Stimulated activated CD8-positive, alpha-beta memory T cell treated with anti-CD3 and anti-CD28 coated beads, Interleukin-2, amount 100 ng/mL, for 1 hour (primary cell): ENCODE results near the gene TMEM181.
"Not testable (repeated sequence)": the region's sequence is repeated elsewhere in the genome, so short reads cannot be mapped to it uniquely, and the experiment has no call there.

Experiments used
- DNase-seq, 2 donors: peaks; one replicate each; pipeline ENCODE4 v3.0.0-alpha.2; 2020; ENCODE audit warnings: low read depth in 2 of 2

TMEM181 gene

DNA sequence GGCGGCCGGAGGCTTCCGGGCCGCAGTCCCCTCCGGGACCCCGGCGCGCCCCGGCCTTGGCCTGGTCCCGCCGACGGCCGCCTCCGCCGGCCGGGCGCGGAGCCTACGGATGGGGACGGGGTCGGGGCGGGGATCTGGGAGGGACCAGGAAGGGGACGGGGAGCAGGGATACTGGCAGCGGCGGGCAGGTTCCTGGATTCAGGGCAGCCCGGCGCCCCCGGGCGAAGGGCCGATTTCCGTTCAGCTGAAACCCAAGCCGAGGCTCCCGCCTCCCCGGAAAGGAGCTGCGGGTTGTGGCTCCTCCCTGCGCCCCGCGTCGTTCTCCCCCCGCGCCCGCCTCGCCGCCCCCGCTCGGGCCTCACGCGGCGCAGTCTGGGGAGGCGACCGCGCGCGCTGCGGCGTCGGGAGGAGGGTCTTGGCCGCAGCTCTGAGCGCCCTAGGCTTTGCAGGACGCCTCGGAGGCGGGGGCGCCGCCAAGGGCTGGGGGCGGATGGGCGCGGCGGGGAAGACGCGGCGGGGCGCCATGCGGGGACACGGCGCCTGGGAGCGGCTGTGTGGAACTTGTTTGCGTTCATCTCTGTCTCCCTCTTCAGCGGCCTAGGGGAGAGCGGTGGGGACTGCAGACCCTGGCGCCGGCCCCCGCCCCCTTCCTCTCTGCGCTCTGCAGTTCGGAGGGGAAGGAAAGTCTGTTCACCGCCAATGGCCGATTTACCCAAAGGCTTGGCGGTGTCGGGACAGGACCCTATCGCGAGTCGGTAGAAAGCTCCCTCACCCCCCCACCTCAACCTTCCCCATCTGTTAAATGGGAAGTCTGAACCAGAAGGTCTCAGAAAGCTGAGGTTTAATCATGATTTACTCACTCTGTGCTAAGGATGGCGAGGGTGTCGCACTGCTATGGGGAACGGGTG, 22.7 kb upstream of the TMEM181 start:
- no peak for DNase-seq

DNA sequence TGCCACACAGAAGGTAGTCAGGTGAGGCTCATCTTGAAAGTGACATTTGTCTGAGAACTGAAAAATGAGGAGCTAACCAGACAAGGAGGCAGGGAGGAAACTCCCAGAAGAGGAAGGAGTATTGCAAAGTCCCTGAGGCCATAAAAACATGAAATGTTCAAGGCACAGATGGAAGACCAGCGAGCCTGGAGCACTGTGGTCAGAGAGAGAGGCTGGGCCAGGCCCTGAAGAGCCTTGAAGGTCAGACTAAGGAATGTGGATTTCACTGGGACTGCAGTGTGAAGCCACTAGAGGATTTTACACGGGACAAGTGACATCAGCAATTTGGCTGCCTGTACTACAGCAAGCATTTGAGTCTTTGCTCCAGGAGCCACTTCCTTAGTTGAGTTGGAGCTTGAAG, 21.1 kb upstream of the TMEM181 start:
- no peak for DNase-seq

DNA sequence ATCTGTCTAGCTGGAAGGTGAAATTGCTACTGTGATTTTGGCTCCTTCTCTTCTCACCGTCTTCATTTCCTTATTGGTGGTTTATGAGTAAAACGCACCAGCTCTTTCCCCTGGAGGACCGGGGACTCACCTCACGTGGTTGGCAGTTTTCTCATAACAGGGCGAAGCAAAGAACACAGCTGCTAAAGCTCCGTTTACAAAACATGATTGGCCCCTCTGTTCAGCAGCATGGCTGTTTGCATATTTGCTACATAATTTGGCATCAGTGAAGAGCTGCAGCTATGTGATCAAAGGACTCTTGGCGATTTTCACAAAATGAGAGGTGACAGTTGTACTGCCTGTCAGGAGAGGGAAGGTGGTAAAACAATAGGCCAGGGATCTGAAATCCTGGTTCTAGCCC, 20.5 kb upstream of the TMEM181 start:
- no peak for DNase-seq

DNA sequence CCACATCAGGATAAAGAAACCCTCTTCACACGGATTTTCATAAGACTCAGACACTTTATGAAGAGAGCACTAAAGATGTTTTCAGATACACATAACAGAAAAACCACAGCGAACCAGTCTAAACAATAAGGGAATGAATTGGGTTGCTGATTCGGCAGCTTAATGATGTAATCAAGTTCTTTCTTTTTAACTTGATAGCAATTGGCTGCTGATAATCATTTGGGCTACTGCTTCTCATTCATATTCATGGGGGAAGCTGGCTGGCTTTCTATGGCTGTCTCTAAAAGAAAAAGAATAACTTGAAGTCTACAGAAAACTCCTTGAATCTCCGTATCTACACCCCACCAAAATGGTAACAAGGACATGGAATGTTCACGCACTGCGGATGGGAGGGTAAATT, 20.0 kb upstream of the TMEM181 start:
- DNase-seq = no peak

DNA sequence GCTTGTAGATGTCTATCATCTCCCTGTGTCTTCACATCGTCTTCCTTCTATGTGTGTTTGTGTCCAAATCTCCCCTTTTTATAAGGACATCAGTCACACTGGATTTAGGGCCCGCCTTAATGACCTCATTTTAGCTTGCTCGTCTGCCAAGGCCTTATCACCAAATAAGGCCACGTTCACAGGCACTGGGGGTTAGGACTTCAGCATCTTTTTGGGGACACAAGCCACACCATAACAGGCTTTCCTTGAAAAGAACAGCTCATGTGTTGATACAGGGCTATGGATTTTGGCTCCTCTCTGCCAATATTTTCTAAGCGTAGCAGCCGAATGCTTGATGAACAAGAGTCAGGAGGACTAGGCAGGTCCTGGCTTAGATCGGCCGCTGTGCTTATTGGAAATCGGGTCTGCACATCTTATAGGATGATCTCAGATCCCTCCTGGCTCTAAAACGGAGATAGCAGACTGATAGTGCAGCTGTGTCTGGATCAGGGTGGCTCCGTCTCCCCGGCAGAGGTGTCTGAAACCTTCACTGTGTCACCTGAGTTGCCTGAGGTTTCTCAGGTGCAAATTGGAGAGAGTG, 16.2 kb upstream of the TMEM181 start:
- no peak for DNase-seq

DNA sequence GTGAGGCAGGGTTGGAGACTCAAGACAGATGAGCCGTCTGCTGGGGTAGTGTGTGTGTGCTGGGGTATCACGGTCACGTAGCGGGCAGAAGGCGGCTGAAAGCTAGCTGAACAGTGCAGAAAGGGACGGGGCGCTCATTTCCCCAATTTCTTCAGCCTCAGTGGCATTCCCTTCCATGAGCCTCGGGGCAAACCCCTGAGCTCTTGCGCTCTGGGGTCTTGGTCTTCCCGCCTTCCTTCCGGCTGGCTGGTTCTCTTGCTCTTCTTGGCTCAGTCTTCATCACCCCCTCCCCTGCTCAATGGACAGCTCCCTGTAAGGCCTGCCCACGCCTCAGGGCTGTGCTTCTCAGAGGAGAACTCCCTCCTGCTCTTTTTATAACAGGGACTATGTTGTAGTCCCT, 15.5 kb upstream of the TMEM181 start:
- DNase-seq = no peak

DNA sequence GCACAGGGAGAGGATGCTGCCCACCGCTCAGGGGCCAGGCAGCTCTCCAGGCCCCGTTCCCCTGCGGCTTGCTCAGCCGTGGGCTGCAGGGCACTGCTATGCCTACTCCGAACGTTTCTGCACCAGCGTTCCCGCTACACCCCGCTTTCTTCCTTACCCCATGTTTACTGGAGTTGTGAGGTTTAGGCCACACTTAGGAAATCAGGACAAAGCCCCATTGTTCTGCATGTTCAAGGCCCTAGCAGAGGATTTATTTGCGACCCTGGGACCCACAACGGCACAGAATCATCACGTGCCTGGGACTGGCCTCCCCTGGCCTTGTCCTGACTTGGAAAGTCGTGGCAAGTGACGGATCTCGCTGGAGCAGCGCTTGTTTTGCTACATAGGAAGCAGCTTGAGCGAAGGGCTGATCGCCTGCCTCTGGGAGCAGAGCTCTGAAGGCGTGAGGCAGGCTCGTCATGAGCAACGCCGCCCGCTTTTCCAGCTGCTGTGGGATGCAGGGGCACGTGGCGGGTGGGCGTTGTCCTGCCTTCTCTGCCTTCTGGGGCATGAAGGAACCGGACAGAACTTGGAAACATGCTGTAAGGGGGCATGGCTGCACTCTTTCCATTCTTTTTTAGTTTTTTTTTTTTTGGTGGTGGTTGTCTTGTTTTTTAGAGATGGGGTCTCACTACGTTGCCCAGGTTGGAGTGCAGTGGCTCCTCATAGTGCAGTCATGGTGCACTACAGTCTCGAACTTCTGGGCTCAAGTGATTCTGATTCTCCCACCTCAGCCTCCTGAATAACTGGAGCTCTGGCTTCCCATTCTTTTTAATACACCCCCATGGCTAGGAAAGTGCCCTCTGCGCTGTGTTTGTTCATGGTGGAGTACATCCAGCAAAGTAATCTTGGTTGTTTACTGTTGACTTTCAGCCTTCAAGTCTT, 14.6 kb upstream of the TMEM181 start:
- DNase-seq = no peak

DNA sequence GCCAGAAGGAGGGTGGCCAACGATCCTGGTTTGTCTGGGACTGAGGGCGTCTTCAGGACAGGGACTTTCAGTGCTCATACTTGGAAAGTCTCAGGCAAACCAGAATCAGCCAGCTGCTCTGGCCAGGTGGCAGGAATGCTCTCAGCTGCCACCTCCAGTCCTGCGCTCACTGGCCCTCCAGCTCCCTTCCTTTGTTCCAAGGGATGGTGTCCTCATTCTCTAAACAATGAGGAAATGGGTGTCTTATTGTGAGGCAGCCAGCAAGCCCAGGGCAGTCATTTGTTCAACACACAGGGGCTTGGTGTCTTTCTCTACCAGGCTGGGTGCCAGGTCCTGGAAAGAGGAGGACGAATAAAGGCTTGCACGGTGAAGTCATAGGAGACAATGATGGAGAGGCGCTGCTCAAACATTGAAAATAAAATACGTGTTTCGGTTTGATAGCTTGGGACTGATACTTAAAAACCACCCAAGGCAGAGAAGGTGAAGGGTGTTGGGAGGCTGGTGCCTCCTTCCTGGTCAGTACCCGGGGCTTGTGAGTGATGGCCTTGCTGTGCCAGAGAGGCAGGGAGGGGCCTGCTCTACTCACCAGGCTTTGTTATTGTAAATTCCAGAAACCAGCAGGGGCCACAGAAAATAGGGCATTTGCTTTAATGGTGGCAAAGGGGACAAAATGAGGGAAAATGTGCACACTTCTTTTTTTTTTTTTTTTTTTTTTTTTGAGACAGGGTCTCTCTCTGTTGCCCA, 11.3 kb upstream of the TMEM181 start:
- DNase-seq = no peak

DNA sequence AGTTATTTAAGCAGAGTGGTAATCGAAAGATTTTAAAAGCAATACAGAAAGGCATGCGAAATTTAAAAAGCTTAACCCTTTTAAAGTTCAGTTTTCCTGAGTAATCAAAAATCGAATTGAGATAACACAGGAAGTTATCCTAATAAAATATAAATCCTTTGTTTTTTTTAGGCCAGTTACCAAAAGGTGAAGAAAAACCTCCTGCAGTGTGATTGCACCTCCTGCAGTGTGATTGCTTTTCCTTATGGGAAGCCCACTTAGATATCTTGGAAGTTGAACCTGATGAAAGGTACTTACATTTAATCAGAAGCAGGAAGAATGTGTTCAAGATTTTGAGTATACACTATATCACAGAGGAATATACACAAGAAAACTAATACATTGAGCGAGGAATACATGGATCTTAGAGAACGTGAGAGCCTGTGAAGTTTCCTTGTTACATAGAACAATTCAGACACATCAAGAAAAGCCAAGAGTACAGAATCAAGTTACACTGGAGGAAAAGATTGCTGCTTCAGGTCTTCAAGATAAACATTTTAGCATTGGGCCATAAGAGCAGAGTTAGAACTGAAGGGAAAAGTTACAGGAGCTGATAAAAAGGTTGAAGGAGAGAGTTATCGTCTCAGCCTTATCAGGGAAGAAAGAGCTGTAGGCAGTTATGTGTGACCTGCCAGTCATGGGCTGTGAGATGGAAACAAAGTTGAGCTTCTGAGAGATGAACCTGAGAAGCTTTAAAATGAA, 7.7 kb upstream of the TMEM181 start:
- no peak for DNase-seq

DNA sequence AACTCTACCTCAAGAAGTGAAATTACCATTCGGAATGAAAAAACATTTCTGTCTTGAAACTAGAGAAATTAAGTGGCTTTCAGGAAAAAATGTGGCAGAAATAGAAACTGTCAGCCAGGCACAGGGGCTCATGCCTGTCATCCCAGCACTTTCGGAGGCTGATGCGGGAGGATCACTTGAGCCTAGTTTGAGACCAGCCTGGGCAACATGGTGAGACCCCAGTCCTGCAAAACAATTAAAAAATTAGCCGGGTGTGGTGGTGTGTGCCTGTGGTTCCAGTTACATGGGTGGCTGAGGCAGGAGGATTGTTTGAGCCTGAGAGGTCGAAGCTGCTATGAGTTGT, 7.1 kb upstream of the TMEM181 start:
- DNase-seq = no peak

DNA sequence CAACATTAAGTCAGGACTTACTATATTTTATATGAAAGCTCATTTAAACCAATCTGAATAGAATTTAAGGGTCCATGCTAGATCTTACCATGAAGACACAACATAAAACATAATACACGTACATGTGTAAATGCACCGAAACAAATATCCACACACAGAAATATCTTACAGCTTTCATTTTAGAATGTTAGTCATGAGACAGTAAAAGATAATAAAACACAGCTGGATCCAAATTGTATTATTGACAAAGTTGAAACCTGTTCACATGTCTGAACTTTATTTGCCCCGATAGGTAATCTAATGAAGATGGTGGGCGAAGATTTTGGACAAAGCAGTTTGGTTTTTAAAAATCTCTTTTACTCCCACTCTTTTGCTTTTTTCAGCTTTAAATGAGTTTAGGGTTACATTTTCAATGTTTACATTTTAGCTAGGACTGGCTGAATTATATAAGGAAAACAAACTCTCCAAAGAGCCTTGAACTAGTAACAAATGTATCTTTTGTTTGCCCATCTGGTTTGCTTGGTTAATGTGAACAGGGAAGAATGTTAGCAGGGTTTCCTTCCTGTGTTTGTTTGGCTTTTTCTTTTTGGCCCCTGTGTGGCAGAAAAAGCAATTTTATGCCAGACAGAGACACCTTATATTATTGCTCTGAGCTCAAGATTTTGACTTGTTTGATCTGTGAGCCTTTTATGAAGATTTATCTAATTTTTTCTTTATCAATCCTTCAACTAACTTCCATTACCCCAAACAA, 5.1 kb upstream of the TMEM181 start:
- DNase-seq = no peak

DNA sequence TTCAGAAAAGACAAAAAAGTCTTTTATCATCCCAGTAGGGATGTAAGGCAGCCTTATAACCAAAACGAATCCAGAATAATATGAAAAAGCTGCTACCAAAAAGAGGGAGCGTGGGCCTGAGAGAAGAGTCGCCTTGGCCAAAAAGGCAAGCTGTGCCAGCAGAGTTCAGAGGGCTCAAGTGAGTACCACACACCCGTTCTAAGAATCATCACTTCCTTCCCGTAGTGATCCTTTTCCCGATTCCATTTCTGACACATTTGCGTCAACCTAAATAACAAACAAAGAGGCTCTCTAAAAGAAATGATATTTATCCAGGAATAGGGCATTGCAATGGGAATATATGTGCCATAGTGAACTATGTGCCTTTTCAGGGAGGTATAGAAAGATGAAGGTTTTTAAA, 3.8 kb upstream of the TMEM181 start:
- no peak for DNase-seq

DNA sequence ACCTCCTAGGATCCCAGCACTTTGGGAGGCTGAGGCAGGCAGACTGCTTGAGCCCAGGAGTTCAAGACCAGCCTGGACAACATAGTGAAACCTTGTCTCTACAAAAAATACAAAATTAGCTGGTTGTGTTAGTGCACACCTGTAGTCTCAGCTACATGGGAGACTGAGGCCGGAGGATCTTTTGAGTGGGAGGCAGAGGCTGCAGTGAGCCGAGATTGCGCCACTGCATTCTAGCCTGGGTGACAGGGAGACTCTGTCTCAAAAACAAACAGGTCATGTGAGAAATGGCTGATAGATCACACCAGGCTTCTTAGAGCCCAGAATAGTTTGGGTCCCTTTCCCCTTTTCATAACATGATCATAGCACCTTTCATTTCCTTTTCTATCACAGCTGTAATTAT, 2.8 kb upstream of the TMEM181 start:
- not testable (repeated sequence) for DNase-seq

DNA sequence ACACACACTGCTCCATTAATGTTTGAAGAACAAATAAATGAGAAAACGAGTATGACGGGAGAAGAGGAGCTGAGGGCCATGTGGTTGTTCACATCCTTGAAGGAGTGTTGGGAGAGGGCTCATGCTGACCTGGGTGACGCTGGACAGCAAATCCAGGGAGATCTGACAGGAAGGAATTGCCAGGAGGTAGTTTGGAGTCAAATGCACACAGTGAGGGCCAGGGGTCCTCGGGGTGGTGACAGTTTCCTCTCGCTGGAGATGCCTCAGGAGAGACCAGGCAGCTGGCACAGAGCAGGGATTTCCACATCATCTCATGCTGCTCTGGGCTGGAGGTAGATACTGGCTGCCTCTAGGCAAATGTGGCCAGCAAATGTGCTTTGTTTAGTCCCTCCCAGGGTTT, 2.0 kb upstream of the TMEM181 start:
- no peak for DNase-seq

DNA sequence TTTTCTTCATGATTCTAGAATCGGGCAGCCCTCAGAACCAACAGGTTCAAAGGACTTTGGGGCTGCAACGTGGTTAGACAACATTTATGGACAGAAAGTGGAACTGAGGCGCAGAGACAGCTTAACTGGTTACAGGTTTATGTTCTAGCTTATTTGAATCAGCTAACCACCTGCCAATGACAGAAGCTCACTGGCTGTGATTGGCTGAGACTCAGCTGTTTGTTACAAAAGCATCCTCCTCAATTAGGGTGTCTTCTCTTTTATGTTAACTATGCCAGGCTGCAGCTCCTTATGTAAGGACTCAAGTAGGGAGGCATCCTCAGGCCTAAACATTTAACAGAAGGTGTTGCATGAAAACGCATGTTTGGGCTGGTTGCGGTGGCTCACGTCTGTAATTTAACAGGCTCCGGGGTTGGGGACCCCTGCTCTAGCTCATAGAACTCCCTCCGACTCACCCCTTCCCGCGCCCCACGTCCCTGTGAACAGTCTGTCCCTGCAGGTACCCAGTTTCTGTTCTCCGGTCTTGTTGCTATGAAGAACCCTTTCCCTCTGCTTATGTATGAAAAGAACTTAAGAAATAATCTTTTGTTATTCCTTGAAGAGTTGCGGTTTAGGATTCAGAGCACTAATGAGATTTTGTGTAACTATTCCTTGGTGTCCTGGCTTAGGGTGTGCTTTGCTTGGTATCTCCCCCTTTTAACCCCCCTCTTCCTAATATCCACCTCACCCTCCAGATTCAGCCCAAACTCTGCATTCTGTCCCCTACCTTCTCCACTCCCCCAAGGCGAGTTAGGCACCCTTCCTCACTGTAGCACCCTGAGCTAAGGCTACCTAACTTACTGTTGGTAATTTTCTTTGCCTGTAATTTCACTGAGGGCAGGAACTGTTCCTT, 1.2 kb upstream of the TMEM181 start:
- no peak for DNase-seq

DNA sequence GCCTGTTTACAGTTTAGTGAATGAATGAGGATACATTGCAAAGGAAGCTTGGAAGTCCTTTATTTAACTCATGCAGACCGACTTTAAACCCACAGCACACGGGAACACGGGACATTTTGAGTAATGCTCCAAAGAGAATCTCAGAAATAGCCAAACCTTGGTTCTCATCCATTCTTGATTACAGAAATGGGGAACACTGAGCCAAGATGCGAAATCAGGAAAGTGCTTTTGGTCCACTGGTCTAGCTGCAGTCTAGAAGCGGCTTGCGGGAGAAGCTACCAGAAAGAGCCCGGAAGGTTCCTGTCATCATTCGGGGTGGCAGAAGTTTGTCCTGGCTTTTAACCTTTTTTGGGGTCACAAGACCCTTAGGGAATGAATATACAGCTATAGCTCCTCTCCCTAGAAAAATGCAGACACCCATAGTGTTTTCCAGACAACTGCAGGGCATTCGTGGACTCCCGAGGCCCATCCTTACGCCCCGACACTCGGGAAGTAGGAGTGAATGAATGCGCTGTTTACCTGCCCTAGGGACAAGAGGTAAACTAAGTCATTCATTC, 475 bp upstream of the TMEM181 start:
- DNase-seq = no peak

DNA sequence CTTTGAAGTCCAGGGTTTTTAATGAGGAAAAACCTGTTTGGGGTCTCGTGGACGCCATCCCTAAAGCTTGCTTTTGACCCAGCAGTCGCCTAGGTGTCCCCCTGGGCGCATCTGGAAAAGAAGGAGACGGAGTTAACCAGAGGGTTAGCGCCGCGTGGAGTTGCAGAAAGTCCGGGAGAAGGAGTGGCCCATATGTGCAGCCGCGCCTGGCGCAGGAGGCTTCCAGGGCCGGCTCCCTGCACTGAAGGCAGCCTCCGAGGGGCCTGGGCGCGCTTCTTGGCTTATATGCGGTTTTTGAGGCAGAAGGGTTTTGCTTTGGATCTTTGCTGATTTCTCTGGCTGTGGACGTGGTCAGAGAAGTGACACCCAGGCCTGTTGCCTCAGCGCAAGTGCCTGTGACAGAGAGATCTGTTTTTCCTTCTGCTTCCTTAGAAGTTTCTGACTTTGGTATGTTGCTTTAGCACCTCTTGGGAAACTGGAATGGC, 987 bp downstream of the TMEM181 start:
- DNase-seq = no peak

DNA sequence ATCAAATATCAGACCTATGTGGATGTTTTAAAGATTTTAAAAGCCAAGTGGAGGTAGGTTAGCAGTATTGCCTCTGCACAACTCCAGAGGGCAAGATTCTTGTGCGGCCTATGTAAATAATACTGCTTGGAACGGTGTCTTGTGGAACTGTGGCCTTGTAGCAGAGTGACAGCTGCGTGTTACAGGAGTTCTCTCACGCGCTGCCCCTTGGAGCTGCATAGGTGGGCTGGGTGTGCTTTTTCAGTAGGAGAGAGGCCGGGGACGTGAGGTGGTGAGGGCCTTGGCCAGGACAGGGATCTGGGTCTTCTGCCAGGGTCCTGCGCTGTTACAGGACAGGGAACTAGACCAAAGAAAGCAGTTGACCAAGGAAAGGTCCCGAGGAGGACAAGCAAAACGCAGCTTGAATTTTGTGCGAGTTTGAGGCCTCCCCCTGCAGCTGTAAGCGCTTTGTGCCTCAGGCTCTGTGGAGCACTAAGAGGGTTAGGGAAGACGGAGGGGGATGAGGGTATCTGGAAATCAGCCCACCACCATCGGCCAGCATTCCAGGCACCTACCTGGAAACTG, 1.5 kb downstream of the TMEM181 start:
- DNase-seq = no peak

DNA sequence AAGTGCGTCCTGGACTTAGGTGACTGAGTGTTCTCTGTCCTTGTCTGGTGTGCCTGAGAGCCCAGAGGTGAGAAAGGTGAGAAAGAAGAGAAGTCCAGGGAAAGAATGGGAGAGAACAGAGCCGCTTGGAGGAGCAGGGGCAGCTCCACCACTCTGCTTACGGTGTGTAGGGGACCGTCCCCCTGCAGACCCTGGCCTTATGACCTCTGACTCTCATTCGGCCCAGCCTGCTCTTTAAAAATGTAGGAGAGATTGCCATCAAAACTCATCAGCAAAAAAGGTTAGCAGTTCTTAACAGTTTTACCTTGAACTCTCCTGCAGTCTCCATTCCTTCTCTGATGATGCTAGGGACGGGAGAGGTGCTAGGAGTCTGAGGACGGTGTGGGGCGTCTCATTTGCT, 2.0 kb downstream of the TMEM181 start:
- no peak for DNase-seq
